HepG2 (cell line): ENCODE results near the gene FLAD1. TPM values are rescaled to one million over a fixed set of nuclear protein-coding genes. Genes with fewer than 3 reads are reported as not detected.

ENCODE experiments used
- BATF2 ChIP-seq: sonication (generic); formaldehyde crosslinking; IDR thresholded peaks from 2 replicates; pipeline ENCODE4 v1.8.0; 2022; ENCODE audit warnings: mild to moderate bottlenecking, missing genetic modification reagents, moderate library complexity
- DRAP1 ChIP-seq: IDR thresholded peaks from 2 replicates; pipeline ENCODE4 v1.6.1; 2016; ENCODE audit warnings: missing genetic modification reagents, missing compliant biosample characterization
- HBP1 ChIP-seq: IDR thresholded peaks from 2 replicates; pipeline ENCODE4 v1.6.1; 2016; ENCODE audit warnings: low read depth, control low read depth
- HOXA9 ChIP-seq: sonication (generic); formaldehyde crosslinking; IDR thresholded peaks from 2 replicates; pipeline ENCODE4 v1.8.1; 2022; ENCODE audit warnings: missing genetic modification reagents, mild to moderate bottlenecking, moderate library complexity, borderline replicate concordance
- PHB2 ChIP-seq: fragments of 450-650 bp; IDR thresholded peaks from 2 replicates; pipeline ENCODE4 v1.6.1; 2018; ENCODE audit not compliant: partially characterized antibody
- TCF7L2 ChIP-seq: IDR thresholded peaks from 2 replicates; pipeline ENCODE4 v1.6.1; 2011; ENCODE audit warnings: mild to moderate bottlenecking, low read depth, low read length, moderate library complexity
- ZBTB20 ChIP-seq: sonication (generic); formaldehyde crosslinking; IDR thresholded peaks from 2 replicates; pipeline ENCODE4 v1.8.1; 2023; ENCODE audit warnings: missing genetic modification reagents, low read depth, mild to moderate bottlenecking, borderline replicate concordance
- ZBTB33 ChIP-seq: sonication (generic); formaldehyde crosslinking; IDR thresholded peaks from 2 replicates; pipeline ENCODE4 v1.4.0; 2020; ENCODE audit warnings: missing genetic modification reagents
- ZBTB44 ChIP-seq: sonication (generic); formaldehyde crosslinking; IDR thresholded peaks from 2 replicates; pipeline ENCODE4 v1.4.0; 2020; ENCODE audit warnings: missing genetic modification reagents
- ZNF225 ChIP-seq: sonication (generic); formaldehyde crosslinking; IDR thresholded peaks from 2 replicates; pipeline ENCODE4 v1.4.0; 2020; ENCODE audit warnings: mild to moderate bottlenecking, missing genetic modification reagents
- ZNF232 ChIP-seq: sonication (generic); formaldehyde crosslinking; IDR thresholded peaks from 2 replicates; pipeline ENCODE4 v1.4.0; 2020; ENCODE audit warnings: missing genetic modification reagents, borderline replicate concordance
- ZNF24 ChIP-seq: fragments of 450-650 bp; IDR thresholded peaks from 2 replicates; pipeline ENCODE4 v1.6.1; 2017; ENCODE audit warnings: antibody characterized with exemption, mild to moderate bottlenecking
- ZNF329 ChIP-seq: sonication (generic); formaldehyde crosslinking; IDR thresholded peaks from 2 replicates; pipeline ENCODE4 v1.9.0; 2021; ENCODE audit warnings: low read depth, mild to moderate bottlenecking, missing genetic modification reagents
- ZNF629 ChIP-seq: sonication (generic); formaldehyde crosslinking; conservative IDR thresholded peaks from 2 replicates; pipeline ENCODE4 v1.5.0; 2020; ENCODE audit warnings: missing genetic modification reagents
- ZNF773 ChIP-seq: sonication (generic); formaldehyde crosslinking; IDR thresholded peaks from 2 replicates; pipeline ENCODE4 v1.4.0; 2020; ENCODE audit warnings: missing genetic modification reagents, borderline replicate concordance
- ZNF816 ChIP-seq: sonication (generic); formaldehyde crosslinking; IDR thresholded peaks from 2 replicates; pipeline ENCODE4 v1.8.0; 2022; ENCODE audit warnings: missing genetic modification reagents, mild to moderate bottlenecking, borderline replicate concordance
- ZNF850 ChIP-seq: sonication (generic); formaldehyde crosslinking; conservative IDR thresholded peaks from 2 replicates; pipeline ENCODE4 v1.9.0; 2021; ENCODE audit warnings: mild to moderate bottlenecking, missing genetic modification reagents
- polyA plus RNA-seq, 8 experiments: library from polyadenylated mRNA; depleted of rRNA in 3 of 8; stranded (reverse) in 7 of 8; unstranded in 1 of 8; fragments of >200 nt; fragmentation: Illumina TruSeq in 4 of 8; extraction: Trizol in 4 of 8; gene quantifications; 2 replicates each; pipeline versions ENCODE4 v1.2.1 to v1.2.3, GENCODE V29; 2011 to 2016; ENCODE audit warnings: low read depth in 4 of 8, missing spikeins in 1 of 8, mixed read lengths in 1 of 8; ENCODE audit not compliant: insufficient read depth in 1 of 8
- total RNA-seq, 5 experiments: library from RNA; depleted of rRNA; stranded (reverse); fragments of >200 nt; fragmentation: Illumina TruSeq; extraction: Trizol; gene quantifications; 2 replicates each; pipeline ENCODE4 v1.2.3, GENCODE V29; 2016; ENCODE audit warnings: low read depth in 1 of 5
- TF ChIP-seq, protein P1 (sequence below): sonication (generic); formaldehyde crosslinking; IDR thresholded peaks from 2 replicates; pipeline ENCODE4 v1.4.0; 2020; ENCODE audit warnings: missing genetic modification reagents, borderline replicate concordance
- TF ChIP-seq, protein P2 (sequence below): sonication (generic); formaldehyde crosslinking; IDR thresholded peaks from 2 replicates; pipeline ENCODE4 v1.4.0; 2020; ENCODE audit warnings: missing genetic modification reagents

The FLAD1 gene
- total and polyA plus RNA-seq, 2 of the 13 experiments (the other 11 are each of a cell fraction or from before 2014, with no cell fraction given): 25.9 to 32.8 TPM

- TF ChIP-seq, protein P1, sequence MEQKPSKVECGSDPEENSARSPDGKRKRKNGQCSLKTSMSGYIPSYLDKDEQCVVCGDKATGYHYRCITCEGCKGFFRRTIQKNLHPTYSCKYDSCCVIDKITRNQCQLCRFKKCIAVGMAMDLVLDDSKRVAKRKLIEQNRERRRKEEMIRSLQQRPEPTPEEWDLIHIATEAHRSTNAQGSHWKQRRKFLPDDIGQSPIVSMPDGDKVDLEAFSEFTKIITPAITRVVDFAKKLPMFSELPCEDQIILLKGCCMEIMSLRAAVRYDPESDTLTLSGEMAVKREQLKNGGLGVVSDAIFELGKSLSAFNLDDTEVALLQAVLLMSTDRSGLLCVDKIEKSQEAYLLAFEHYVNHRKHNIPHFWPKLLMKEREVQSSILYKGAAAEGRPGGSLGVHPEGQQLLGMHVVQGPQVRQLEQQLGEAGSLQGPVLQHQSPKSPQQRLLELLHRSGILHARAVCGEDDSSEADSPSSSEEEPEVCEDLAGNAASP: no peak
- no peak for TF ChIP-seq ZBTB44
- no peak for TF ChIP-seq ZBTB33 (CRISPR knock-in tag)
- TF ChIP-seq ZNF232 (CRISPR knock-in tag): 0 out of 2 replicates have a peak, but pooled peaks have one; percentile 12
- no peak for TF ChIP-seq ZNF24
- no peak for TF ChIP-seq ZNF225 (CRISPR knock-in tag)
- TF ChIP-seq ZNF329 (CRISPR knock-in tag): no peak
- TF ChIP-seq ZNF850 (CRISPR knock-in tag): 0 out of 2 replicates have a peak, but pooled peaks have one; percentile 22
- TF ChIP-seq BATF2: no peak
- TF ChIP-seq ZNF629 (CRISPR knock-in tag): no peak
- TF ChIP-seq DRAP1: no peak
- TF ChIP-seq TCF7L2: no peak
- TF ChIP-seq ZNF816 (CRISPR knock-in tag): 0 out of 2 replicates have a peak, but pooled peaks have one; percentile 16
- TF ChIP-seq ZNF773: no peak
- TF ChIP-seq HBP1 (CRISPR knock-in tag): no peak
- no peak for TF ChIP-seq HOXA9
- TF ChIP-seq, protein P2, sequence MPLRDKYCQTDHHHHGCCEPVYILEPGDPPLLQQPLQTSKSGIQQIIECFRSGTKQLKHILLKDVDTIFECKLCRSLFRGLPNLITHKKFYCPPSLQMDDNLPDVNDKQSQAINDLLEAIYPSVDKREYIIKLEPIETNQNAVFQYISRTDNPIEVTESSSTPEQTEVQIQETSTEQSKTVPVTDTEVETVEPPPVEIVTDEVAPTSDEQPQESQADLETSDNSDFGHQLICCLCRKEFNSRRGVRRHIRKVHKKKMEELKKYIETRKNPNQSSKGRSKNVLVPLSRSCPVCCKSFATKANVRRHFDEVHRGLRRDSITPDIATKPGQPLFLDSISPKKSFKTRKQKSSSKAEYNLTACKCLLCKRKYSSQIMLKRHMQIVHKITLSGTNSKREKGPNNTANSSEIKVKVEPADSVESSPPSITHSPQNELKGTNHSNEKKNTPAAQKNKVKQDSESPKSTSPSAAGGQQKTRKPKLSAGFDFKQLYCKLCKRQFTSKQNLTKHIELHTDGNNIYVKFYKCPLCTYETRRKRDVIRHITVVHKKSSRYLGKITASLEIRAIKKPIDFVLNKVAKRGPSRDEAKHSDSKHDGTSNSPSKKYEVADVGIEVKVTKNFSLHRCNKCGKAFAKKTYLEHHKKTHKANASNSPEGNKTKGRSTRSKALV (CRISPR knock-in tag): 0 out of 2 replicates have a peak, but pooled peaks have one; percentile 12
- TF ChIP-seq PHB2: no peak
- no peak for TF ChIP-seq ZBTB20 (CRISPR knock-in tag)
Observed at GRCh38 chr1:154945160-154945961, 37.8 kb upstream of the FLAD1 start (continued).
